ENCODE data around the gene WDFY1.
"Not testable (repeated sequence)": the region's sequence is repeated elsewhere in the genome, so short reads cannot be mapped to it uniquely, and the experiment has no call there.

Gene WDFY1

DNA sequence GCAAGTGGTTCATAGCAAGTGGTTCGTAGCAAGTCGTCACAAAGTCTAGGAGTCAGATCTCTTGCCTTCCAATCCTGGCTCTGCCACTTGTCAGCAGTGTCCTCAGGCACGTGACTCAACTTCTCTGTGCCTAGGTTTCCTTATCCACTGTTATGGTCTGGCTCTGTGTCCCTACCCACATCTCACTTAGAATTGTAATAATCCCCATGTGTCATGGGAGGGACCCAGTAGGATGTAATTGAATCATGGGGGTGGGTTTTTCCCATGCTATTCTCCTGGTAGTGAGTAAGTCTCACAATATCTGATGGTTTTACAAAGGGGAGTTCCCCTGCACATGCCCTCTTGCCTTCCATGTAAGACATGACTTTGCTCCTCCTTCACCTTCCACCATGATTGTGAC lies 55.9 kb downstream of the WDFY1 start:
- no peak for DNase-seq

DNA sequence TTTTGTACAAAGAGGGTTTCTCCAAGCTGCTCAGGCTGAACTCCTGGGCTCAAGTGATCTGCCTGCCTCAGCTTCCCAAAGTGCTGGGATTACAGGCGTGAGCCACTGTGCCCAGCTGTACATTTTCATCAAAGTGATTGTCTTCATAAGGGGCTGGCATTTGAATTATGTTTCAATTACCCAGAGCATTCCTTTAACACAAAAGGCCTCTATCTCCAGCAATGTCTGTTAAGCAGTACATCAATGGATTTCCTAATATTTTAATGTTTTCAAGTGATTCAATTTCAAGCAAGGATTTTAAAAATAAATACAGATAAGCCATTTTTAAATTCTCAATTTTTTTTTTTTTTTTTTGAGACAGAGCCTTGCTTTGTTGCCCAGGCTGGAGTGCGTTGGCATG lies 56.9 kb downstream of the WDFY1 start:
- DNase-seq = no peak

DNA sequence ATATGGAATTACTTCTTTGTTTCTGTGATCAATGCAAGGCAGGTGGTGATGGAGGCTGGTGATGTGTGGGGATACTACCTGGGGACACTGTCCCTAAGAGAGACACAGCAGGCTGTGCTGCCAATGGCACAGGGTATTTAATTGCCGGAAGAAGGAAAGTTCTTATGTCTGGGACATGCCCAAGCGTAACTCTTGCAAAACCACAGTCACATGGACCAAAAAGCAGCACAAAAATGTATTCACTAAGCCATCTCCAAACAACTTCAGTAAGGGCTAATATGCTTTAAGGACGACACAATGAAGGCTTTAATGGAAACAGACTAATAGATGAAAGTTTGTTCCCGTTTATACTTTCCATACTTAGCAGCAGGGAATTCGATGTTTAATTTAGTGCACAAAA lies 58.0 kb downstream of the WDFY1 start:
- DNase-seq = no peak

DNA sequence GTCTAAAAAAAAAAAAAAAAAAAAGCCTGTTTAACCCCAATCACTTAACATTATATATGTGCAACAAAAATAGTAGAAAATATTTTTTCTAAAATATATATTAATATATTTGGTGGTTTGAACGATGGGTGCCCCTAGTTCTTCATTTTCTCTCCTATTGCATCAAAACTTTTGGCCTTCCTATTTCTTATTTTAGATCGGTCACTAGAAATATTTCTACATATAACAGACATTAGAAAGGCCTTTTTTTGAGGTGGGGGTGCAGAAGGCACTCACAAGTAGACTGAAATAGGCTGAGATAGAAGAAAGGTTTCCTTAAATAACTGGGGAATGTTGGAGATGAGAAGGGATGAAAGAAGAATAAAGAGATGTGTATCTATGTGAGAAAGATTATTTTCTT lies 58.4 kb downstream of the WDFY1 start:
- DNase-seq = no peak

DNA sequence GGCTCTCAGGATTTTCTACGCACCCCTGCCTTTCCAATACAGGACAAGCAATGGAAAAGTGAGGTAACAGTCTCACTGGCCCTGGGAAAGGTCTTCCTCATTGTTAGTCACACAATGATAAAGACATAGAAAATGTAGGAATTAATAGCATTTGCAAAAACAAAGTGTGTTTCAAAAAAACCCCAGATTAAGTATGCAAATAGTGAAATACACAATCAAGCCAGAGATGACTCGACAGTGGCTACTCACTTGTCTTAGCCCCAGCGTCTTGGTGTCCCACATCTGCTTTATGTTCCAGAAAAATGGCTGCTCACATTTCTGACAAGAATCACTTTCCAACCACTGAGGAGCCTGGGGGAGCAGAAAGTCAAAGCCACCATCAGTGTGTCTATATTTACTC lies 60.7 kb downstream of the WDFY1 start:
- no peak for DNase-seq

DNA sequence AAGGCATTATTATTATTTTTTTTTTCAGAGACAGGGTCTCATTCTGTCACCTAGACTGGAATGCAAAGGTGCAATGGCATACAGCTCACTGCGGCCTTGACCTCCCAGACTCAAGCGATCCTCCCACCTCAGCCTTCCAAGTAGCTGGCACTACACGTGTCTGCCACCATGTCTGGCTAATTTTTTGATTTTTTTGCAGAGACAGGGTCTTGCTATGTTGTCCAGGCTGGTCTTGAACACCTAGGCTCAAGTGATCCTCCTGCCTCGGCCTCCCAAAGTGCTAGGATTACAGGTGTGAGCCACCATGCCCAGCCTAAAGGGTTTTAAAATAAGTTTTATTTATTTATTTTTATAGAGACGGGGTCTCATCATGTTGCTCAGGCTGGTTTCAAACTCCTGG lies 62.4 kb downstream of the WDFY1 start:
- DNase-seq = no peak

DNA sequence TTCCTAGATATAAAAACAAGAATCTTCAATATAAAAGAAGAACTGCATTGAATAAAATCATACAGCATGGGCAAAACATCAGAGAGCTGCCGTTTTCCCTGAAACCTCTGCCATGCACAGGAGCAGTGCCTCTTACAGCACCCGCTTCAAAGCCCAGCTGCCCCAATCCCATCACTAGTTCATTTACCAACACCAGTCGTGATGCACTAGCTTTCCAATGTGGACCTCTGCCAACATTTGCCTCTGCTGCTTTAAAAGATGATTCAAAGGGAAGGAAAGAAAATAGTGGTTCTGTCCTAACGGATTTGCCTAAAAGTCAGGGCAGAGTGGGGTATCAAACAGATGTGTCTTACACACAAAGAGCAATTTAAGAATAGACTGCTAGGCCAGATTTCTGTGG lies 64.3 kb downstream of the WDFY1 start:
- no peak for DNase-seq

DNA sequence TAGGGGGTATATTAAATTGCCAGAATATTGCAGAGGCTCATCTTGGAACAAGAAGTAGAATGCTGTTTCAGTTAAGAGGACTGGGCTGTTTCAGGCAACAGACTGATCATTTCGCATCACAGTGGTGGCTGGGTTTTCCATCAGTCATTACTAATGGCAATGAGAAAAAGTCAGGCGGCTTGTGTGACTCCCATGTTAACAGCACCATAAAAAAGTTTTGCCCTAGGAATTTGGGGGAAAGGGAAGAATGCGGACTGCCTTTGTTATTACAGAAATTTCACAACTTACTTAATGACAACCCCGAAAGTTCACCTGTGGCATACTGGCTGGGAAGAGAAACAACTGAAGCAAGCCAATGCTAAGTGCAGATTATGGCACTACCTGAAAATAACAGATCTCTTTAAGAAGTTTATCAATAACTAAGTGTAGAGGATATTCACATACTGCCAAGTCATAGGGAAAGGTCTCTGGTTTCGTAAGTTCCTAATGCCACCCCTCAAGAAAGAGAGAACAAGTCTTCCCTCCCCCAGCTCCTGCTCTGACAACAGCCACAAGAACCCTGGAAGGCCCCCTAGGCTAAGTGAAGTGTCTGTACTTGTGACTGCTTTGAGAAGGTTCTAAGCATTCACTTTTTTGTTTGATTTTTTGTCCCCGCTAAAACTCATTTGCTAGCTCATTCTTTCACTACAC lies 67.3 kb downstream of the WDFY1 start:
- DNase-seq = no peak

DNA sequence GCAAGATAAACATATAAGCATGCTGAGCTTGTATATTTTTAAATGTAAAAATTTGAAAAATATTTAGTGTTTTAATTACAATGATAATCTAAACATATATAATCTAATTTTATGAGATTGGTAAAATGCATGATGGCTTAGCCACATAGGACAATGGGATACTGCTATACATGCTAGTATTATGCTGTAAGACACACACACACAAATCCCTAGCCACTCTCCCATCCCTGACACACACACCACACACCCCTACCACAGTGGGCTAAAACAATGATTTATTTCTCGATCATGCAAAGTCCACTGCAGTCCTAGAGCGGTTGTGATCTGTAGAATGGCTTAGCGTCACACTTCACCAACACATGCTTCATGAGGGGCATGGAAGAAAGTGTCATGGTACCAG lies 71.5 kb downstream of the WDFY1 start:
- DNase-seq = no peak

DNA sequence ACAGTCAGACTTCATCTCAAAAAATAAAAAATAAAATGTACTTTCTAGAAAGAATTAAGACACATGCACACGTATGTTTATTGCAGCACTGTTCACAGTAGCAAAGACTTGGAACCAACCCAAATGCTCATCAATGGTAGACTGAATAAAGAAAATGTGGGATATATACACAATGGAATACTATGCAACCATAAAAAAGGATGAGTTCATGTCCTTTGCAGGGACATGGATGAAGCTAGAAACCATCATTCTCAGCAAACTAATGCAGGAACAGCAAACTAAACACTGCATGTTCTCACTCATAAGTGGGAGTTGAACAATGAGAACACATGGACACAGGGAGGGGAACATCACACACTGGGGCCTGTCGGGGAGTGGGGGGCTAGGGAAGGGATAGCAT lies 72.4 kb downstream of the WDFY1 start:
- not testable (repeated sequence) for DNase-seq

DNA sequence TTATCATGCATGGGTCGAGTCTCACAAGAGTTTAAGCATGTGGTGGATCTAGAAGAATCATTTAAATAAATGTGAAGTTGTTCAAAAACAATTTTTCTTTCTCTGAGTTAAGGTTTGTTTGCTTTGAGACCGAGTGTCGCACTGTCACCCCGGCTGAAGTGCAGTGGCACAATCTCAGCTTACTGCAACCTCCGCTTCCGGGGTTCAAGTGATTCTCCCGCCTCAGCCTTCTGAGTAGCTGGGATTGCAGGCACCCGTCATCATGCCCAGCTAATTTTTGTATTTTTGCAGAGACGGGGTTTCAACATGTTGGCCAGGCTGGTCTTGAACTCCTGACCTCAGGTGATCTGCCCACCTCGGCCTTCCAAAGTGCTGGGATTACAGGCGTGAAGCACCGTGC lies 73.5 kb downstream of the WDFY1 start:
- not testable (repeated sequence) for DNase-seq

DNA sequence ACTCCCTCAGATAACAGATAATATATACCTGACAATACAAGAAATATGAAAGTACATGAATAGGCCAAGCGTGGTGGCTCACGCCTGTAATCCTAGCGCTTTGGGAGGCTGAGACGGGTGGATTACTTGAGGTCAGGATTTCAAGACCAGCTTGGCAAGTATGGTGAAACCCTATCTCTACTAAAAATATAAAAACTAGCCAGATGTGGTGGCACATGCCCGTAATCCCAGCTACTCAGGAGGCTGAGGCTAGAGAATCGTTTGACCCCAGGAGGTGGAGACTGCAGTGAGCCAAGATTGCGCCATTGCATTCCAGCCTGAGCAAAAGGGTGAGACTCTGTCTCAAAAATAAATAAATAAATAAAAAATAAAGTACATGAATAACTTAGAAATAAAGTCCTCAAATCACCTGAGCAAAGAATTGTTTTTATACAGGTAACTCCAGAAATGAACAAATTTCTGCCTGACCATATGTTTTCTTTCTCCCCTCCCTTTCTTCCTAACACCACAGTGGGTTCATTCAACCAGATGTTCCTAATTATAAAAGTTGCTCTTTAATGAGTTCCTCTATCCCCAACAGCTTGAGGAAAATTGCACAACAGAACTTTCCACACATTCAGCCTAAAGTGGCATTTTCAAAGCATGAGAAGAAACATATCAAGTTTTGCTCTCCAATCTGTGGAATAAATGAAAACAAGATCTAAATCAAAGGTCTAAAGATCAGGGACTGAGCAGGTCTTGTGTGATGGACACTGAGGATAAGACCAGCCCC lies 74.1 kb downstream of the WDFY1 start:
- no peak for DNase-seq

DNA sequence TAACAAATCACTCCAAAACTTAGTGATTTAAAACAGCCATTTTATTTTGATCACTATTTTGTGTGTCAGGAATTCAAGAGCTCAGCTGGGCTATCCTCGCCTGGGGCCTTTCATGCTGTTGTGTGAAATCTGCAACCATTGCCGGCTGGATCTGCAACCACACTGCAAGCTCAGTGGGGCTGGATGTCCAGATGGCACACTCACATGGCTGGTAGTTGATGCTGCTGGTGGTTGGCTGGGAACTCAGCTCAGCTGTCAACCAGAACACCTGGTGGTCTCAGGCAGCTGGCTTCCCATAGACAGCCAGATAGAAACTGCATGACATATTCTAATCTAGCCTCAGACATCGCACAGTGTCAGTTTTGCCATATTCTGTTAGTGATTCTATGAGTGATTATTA lies 77.1 kb downstream of the WDFY1 start:
- peak; percentile 73 for DNase-seq

DNA sequence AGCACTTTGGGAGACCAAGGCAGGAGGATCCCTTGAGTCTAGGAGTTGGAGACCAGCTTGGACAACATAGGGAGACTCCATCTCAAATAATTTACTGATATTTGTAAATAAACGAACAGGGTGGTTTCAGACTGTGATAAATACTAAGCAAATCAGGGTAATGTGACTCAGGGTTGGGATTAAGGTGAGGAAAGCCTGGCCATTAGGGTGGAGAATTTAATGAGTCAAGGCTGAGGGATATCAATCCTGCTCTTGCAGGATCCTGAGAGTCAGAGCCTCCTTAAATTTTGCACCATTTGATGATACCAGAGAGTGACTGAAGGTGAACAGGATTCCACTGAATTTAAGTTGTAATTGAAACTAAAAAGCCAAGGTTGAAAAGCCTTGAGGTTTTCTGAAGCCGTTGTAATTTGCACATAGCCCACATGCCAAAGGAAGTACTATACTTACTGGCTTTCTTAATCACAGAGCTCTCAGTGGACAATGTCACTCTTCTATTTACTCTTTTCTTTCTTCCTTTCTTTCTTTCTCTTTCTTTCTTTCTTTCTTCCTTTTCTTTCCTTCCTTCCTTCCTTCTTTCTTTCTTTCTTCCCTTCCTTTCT lies 79.1 kb downstream of the WDFY1 start:
- DNase-seq = no peak

DNA sequence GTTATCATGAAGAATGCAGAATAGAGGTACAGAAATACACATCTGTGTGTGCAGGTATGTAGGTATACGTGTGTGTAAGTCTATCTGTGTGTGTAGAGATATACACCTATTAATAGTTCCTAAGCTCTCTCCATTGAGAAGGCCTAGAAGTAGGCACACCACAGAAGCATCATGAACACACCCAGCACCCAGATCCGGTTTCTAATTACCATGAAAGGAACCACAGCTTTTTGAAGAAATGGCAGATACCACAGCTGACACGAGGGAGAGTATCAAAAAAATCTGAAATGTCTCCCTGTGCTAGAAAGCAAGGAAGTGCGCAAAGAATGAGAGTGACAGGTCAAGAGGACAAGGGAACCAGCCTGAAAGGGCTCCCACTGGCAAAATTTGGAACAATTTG lies 80.0 kb downstream of the WDFY1 start:
- no peak for DNase-seq

DNA sequence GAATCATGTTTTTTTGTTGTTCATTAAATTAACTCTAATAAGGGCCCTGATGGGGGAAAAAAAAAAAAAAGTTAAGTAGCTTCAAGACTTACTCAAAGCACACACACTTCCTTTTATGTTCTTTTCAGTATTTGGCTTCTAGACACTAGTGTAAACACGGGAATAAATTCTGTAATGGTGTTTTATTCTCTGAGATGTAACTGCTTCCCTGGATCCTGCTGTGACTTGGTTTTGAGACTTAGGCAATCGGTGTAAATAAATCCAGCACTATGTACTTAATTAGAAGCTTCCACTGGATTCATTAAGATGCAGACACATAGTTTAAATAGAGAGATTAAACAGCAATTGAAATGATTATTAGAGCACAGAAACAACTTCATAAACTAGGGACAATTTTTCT lies 81.6 kb downstream of the WDFY1 start:
- no peak for DNase-seq

DNA sequence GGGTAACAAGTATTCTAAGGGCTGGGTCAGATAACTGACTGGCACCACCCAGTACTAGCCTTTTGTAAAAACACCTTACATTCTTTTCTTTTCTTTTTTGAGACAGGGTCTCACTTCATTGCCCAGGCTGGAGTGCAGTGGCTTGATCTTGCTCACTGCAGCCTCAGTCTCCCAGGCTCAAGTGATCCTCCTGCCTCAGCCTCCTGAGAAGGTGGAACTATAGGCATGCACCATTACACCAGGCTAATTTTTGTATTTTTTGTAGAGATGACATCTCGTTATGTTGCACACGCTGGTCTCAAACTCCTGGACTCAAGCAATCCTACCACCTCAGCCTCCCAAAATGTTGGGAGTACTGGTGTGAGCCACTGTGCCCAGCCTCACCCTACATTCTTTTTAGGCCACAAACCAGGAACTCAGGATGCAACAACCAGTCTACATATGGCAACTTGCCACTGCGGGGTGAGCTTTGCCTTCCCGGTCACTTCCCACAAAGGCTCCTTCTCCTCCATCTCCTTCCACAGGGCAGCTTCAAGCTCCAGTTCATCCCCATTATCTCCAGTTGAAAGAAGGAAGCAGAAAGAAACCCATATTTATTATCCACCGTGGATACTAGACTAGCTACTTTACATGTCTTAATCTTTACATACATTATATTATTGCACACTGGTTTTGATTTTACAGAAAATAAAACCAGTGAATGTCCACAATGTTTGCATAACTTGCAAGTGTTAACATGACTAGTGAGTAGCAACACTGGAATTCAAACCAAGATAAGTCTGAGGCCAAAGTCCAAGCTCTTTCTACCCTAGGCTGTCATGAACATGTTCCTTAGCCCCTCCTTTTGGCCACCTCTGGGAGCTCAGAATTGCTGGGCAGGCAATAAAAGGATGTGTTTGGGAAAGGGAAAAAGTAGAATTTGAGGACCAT lies 84.1 kb downstream of the WDFY1 start:
- no peak for DNase-seq

DNA sequence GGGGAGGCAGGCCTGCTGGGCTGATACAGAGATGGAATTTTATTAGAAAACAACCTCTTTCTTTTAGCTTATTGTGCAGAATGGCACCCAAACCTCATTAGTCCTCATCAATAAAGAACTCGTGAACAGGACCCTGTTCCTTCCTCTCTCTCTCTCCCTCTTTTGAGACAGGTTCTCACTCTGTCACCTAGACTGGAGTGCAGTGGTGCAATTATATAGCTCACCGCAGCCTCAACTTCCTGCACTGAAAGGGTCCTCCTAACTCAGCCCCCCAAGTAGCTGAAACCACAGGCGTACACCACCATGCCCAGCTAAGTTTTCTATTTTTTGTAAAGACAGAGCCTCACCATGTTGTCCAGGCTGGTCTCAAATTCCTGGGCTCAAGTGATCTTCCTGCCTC lies 86.1 kb downstream of the WDFY1 start:
- DNase-seq = no peak

DNA sequence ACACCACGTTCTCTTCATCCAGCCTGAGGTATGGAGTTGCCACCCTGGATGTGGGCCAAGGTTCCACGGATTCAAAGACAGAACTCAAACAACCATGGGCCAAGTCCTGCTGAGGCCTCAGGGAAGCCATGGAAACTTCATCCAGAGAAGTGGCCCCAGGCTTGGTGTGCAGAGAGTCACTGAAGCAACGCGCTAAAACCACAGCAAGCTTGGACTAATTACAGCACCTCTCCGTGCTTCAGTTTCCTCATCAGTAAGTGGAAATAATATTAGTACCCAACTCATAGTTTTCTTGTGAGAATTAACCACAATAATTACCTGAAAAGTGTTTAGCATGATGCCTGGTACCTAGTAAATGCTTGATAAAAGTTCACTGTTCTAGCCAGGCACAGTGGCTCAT lies 88.6 kb downstream of the WDFY1 start:
- DNase-seq = no peak

DNA sequence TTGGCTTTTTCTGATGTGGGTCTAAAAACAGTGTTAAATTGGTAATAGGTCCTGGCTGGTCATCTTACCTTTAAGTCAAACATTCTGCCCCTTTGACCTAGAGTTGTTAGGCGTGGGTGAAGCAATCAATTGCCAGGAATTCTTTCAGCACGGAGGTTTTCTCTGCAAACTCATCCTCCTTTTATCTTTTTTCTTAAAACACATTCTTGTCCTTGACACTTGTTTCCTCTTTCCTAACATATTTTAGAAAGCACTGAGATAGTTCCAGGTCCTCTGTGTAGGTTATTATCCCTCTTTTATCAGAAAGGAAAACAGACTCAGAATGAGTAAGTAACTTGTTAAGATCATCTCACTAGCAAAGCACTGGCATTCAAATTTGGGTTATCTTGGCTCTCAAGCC lies 89.1 kb downstream of the WDFY1 start:
- DNase-seq = no peak

DNA sequence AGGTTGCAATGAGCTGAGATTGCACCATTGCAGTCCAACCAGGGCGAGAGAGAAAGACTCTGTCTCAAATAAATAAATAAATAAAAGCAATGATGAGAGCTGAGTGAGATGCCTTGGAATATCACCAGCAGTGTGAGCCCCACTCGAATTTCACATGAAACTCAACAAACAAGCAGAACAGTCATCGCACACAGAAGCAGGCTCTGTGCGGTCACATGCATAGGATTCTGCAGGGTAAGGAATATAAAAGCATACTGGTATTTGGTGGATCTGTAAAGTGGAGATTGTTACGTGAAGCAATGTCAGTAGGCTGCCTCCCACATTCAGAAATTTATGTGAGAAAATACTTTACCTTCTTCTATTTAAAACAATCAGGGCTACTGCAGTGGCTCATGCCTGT lies 89.7 kb downstream of the WDFY1 start:
- DNase-seq = no peak

DNA sequence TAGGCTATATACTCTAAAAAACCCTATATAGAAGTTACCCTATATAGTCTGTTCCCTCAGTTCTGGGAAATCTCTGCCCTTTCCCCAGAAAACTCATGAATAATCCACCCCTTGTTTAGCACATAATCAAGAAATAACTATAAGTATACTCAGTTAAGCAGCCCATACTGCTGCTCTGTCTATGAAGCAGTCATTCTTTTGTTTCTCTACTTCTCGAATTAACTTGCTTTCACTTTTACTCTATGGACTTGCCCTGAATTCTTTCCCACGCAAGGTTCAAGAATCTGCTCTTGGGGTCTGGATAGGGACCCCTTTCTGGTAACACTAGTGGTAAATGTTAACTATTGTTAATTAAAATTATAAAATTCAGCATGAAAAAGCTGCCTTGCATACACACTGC lies 90.4 kb downstream of the WDFY1 start:
- DNase-seq = no peak

DNA sequence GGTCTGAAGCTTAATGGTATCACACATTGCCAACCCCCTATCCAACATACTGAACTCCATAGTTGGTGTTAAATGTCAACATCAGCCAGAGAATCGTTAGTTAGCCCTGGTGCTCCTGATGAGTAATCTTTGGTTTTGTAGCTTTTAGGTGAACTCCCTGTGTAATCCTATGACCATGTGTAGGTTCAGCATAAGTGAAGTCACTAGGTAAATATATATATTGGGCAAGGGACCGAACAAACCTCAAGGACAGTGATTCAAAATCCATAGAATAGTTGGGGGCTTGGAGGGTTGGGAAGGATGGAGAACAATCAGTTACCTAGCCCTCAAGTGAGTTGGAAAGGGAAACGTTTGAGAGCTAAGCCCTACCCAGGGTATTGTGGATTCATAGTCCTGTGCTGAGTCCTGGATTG lies 91.7 kb downstream of the WDFY1 start:
- DNase-seq = no peak

Measured in NCI-H2171 (cell line).